Measurements from ENCODE around the gene RPL10A.

RPL10A gene

GRCh38 chr6:35489995-35490791, 22.0 kb downstream of the RPL10A start:
- no peak overlapping the region for H3K4me2 ChIP-seq (ENCODE audit: low read depth, low read length, poor library complexity, severe bottlenecking)

DNA sequence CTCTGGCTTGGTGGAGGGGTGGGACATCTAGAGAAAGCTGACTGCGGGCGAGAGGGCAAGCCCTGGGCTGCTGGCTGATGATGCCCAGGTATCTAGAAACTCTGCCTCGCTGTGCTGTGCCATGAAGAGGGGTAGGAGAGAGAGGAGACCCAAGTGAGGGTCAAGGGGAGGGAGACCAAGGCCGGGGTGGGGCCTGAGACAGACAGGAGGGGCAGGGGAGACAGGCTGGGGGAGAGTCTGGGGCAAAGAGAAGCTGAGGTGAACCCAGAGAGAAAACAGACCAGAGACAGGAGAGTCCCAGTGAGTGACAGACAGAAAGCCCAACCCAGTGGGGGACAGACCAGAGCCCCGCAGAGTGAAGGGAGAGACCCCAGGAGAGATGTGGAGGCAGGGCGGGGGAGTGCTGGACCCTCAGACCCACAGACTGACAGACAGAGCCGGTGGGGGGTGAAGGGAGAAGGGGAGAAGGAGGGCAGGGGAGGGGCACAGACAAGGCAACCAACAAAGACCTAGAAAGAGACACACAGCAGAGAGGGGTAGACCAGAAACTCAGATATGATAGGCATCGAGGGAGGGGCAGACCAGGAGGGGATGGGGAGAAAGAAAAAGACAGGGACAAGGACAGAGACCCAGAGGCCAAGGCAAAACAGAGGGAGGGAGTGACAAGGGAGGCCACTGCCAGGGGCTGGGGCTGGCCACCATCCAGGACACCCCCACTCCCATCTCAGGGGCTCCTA, 22.8 kb downstream of the RPL10A start:
- H3F3A ChIP-seq (ENCODE audit: low read depth) = no peaks in the 10 kb centered on the region
- H3K9ac ChIP-seq (ENCODE audit: low read depth, low read length, poor library complexity, severe bottlenecking) = no peak overlapping the region

More at GRCh38 chr6:35489995-35490791, 22.0 kb downstream of the RPL10A start:
- H3K36me3 ChIP-seq (ENCODE audit: insufficient read depth, low read length) = no peaks in the 10 kb centered on the region
- no peaks in the 10 kb centered on the region for H3K79me2 ChIP-seq (ENCODE audit: insufficient read depth, low read length)
- H3K4me1 ChIP-seq (ENCODE audit: insufficient read depth, low read length, poor library complexity, severe bottlenecking) = peaks cover 22% of the 10 kb centered on the region
- H3K4me3 ChIP-seq (ENCODE audit: low read length, poor library complexity, severe bottlenecking) = no peak overlapping the region
- no peaks in the 10 kb centered on the region for H3K27me3 ChIP-seq (ENCODE audit: insufficient read depth, low read length, poor library complexity, severe bottlenecking)
- H3K9me3 ChIP-seq (ENCODE audit: insufficient read depth, low read depth, low read length) = no peaks in the 10 kb centered on the region
- H2AFZ ChIP-seq (ENCODE audit: low read length) = no peak overlapping the region
- H3F3A ChIP-seq (ENCODE audit: low read depth) = no peaks in the 10 kb centered on the region
- TF ChIP-seq CTCF (conservative IDR thresholded peaks at IDR 0.05; ENCODE audit: low read length) (no peak), EZH2phosphoT487 (IDR thresholded peaks at IDR 0.05; ENCODE audit: borderline replicate concordance) (no peak)
- no peak overlapping the region for H3K9ac ChIP-seq (ENCODE audit: low read depth, low read length, poor library complexity, severe bottlenecking)
- no peaks in the 10 kb centered on the region for H3K9me2 ChIP-seq (replicated peaks; ENCODE audit: low read depth, low read length)
- no peaks in the 10 kb centered on the region for H4K20me1 ChIP-seq (ENCODE audit: insufficient read depth, low read length, poor library complexity, severe bottlenecking)

More for the DNA sequence above, 22.8 kb downstream of the RPL10A start:
- Histone ChIP-seq H3K36me3 (ENCODE audit: insufficient read depth, low read length) (no peaks in the 10 kb centered on the region), H3K9me3 (ENCODE audit: insufficient read depth, low read depth, low read length) (no peaks in the 10 kb centered on the region), H3K79me2 (ENCODE audit: insufficient read depth, low read length) (no peaks in the 10 kb centered on the region), H4K20me1 (ENCODE audit: insufficient read depth, low read length, poor library complexity, severe bottlenecking) (no peaks in the 10 kb centered on the region), H2AFZ (ENCODE audit: low read length) (no peak overlapping the region), H3K4me3 (ENCODE audit: low read length, poor library complexity, severe bottlenecking) (no peak overlapping the region), H3K9me2 (replicated peaks; ENCODE audit: low read depth, low read length) (no peaks in the 10 kb centered on the region), H3K4me2 (ENCODE audit: low read depth, low read length, poor library complexity, severe bottlenecking) (no peak overlapping the region), H3K4me1 (ENCODE audit: insufficient read depth, low read length, poor library complexity, severe bottlenecking) (peaks cover 22% of the 10 kb centered on the region), H3K27me3 (ENCODE audit: insufficient read depth, low read length, poor library complexity, severe bottlenecking) (no peaks in the 10 kb centered on the region)
- TF ChIP-seq EZH2phosphoT487 (IDR thresholded peaks at IDR 0.05; ENCODE audit: borderline replicate concordance) (no peak), CTCF (conservative IDR thresholded peaks at IDR 0.05; ENCODE audit: low read length) (no peak)
